Activated T-cell treated with anti-CD3 and anti-CD28 coated beads, Interleukin-2, amount 50 U/mL, for 72 hours (primary cell): ENCODE measurements around the gene SAMD14. TPM values are rescaled to one million over a fixed set of nuclear protein-coding genes. Genes with fewer than 3 reads are reported as not detected.
A peak's percentile ranks its signal among the peaks of the same experiment; 100 is the strongest.

Experiments
- ATAC-seq, 2 donors: fragments of 150-1000 bp; cut with Tn5 transposase; replicated peaks in 1 of 2; 2 replicates each; pipeline ENCODE4 v1.10.0; 2021; ENCODE audit warnings: moderate library complexity in 2 of 2, mild to moderate bottlenecking in 1 of 2
- DNase-seq, 2 donors: peaks; one replicate each; pipeline ENCODE4 v3.0.0; 2021 to 2022; ENCODE audit warnings: mixed read lengths in 1 of 2
- H3K27ac Mint-ChIP-seq: one replicate; pipeline ENCODE4 v1.8.0; 2022; ENCODE audit warnings: mild to moderate bottlenecking, moderate library complexity, mixed read lengths
- H3K27me3 Mint-ChIP-seq: one replicate; pipeline ENCODE4 v1.8.0; 2022; ENCODE audit warnings: low read depth, mixed read lengths
- H3K36me3 Mint-ChIP-seq, 2 donors: one replicate each; pipeline ENCODE4 v1.8.0; 2022; ENCODE audit warnings: mixed read lengths in 2 of 2, mild to moderate bottlenecking in 1 of 2; ENCODE audit not compliant: insufficient read depth in 2 of 2
- H3K4me1 Mint-ChIP-seq: one replicate; pipeline ENCODE4 v1.8.0; 2022; ENCODE audit warnings: low read depth, mixed read lengths
- H3K4me3 Mint-ChIP-seq, 2 donors: one replicate each; pipeline ENCODE4 v1.8.0; 2022; ENCODE audit warnings: mild to moderate bottlenecking in 2 of 2, mixed read lengths in 2 of 2, moderate library complexity in 2 of 2
- H3K9me3 Mint-ChIP-seq, 2 donors: one replicate each; pipeline ENCODE4 v1.8.0; 2022; ENCODE audit warnings: mixed read lengths in 2 of 2
- total RNA-seq, 2 donors: library from RNA; stranded (reverse); gene quantifications; one replicate each; pipeline ENCODE4 v1.2.3, GENCODE V29; 2022

SAMD14 gene
- total RNA-seq, 2 donors from 2014 or later: 3.3 to 6.9 TPM

DNA sequence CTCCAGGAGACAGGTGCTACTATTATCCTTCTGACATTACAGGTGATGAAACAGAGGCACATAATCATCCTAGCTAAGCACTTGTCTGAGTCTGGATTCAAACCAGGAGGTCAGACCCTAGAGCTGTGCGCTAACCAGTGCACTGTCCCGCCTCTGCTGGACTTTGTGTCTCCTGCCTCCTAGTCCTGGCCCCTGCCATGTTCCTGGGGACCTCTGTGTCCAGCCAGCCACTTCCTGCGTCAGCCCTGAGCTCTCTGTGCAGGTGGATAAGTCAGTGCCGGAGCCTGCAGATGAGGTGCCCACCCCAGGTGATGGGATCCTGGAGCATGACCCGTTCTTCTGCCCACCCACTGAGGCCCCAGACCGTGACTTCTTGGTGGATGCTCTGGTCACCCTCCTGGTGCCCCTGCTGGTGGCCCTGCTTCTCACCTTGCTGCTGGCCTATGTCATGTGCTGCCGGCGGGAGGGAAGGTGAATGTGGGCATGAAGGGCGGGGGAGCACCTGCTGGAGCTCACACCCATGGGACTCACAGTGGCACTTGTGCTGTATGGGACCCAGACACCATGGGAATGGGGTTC, 40.0 kb upstream of the SAMD14 start:
- no peaks in the 10 kb centered on the region for H3K36me3 Mint-ChIP-seq
- no peak for ATAC-seq

DNA sequence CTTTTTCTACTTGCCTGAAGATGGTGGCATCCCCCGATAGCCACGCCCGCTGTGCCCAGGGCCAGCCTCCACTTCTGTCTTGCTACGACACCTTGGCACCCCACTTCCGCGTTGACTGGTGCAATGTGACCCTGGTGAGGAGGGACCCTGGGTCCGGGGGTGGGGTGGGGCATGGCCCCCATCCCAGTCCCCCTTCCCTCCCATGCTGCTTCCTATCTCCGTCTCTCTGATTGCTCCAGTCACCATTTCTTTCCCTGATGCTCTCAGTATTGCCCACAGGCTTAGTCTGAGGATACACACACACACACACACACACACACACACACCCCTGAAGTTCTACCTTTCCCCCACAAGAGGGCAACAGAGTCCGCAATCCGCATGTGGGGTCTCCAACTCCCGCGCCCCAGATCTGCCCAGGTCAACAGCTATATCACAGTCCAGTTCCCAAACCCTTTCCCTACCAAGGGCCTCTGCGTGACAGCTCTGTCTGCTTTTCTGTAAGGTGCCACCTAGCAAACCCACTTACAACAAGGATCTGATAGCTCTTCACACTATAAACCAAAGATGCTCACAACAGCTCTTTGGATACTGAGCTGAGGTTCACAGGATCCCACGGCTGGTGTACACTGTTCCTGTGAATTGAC, 39.3 kb upstream of the SAMD14 start:
- H3K27me3 Mint-ChIP-seq: no peaks in the 10 kb centered on the region
- H3K4me3 Mint-ChIP-seq: peak overlapping the region; percentile 48 to 56
- no peaks in the 10 kb centered on the region for H3K9me3 Mint-ChIP-seq
- H3K4me1 Mint-ChIP-seq: peaks cover 19% of the 10 kb centered on the region
- H3K36me3 Mint-ChIP-seq: no peaks in the 10 kb centered on the region
- peak; percentile 83 to 84 for ATAC-seq
- peak overlapping the region; percentile 18 for H3K27ac Mint-ChIP-seq
- DNase-seq: peak; percentile 66 to 73

More for the DNA sequence above, 40.0 kb upstream of the SAMD14 start:
- no peak for DNase-seq
- no peak overlapping the region for H3K4me3 Mint-ChIP-seq
- H3K4me1 Mint-ChIP-seq: peaks cover 19% of the 10 kb centered on the region
- H3K27ac Mint-ChIP-seq: no peak overlapping the region
- no peaks in the 10 kb centered on the region for H3K9me3 Mint-ChIP-seq
- H3K27me3 Mint-ChIP-seq: no peaks in the 10 kb centered on the region

DNA sequence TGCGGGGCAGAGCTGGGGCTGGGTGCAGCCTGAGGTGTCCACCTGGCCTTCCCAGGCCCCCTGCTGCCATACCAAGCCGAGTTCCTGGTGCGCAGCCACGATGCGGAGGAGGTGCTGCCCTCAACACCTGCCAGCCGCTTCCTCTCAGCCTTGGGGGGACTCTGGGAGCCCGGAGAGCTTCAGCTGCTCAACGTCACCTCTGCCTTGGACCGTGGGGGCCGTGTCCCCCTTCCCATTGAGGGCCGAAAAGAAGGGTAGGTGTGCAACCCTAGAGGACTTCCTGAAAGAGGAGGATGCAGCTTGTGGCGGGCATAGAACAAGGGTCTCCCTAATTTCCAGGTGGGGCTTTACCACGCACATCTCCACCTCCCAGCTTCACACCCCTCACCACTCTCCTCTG, 38.4 kb upstream of the SAMD14 start:
- H3K36me3 Mint-ChIP-seq: no peaks in the 10 kb centered on the region
- H3K27ac Mint-ChIP-seq: no peak overlapping the region
- peak overlapping the region in 1 of 2 donors; percentile 48 for H3K4me3 Mint-ChIP-seq

DNA sequence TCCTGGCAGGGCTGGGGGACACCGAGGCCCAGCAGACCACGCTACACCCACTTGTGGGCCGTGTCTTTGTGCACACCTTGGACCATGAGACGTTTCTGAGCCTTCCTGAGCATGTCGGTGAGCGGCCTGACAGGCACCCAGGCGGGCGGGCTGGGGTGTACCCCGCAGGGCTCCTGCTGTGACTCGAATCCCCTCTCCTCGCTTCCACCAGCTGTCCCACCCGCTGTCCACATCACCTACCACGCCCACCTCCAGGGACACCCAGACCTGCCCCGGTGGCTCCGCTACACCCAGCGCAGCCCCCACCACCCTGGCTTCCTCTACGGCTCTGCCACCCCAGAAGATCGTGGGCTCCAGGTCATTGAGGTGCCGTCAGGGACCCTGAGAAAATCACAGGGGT, 37.4 kb upstream of the SAMD14 start:
- Mint-ChIP-seq H3K36me3 (no peaks in the 10 kb centered on the region), H3K27me3 (no peaks in the 10 kb centered on the region)
- ATAC-seq: no peak

More for the DNA sequence above, 38.4 kb upstream of the SAMD14 start:
- no peaks in the 10 kb centered on the region for H3K27me3 Mint-ChIP-seq
- peaks cover 27% of the 10 kb centered on the region for H3K4me1 Mint-ChIP-seq
- ATAC-seq: no peak
- DNase-seq: no peak
- no peaks in the 10 kb centered on the region for H3K9me3 Mint-ChIP-seq

DNA sequence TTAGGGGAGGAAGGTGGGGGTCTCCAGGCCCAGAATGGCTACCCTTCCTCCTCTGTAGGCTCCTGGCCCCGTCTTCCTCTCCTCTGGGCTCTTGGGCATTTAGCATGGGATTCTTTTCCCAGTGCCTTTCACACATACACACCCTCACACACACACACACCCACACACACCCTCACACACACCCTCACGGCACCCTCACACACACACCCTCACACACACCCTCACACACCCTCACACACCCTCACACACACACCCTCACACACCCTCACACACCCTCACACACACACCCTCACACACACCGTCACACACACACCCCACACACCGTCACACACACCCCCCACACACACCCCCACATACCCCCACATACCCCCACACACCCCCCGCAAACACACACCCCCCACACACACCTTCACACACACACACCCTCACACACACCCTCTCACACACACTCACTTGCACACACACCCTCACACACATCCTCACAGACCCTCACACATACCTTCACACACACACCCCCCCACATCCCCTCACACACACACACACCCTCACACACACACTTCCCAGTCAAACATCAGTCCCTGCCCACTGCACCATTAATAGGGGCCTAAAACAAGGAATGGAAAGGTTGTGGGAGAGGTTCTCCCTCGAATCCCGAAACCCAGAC, 36.7 kb upstream of the SAMD14 start:
- Mint-ChIP-seq H3K4me3 (no peak overlapping the region), H3K36me3 (peaks cover 0 to 2% of the 10 kb centered on the region in 2 donors), H3K27me3 (no peaks in the 10 kb centered on the region), H3K4me1 (peaks cover 43% of the 10 kb centered on the region), H3K27ac (no peak overlapping the region), H3K9me3 (no peaks in the 10 kb centered on the region)
- ATAC-seq (no peak), DNase-seq (no peak)

More for the DNA sequence above, 37.4 kb upstream of the SAMD14 start:
- no peak overlapping the region for H3K4me3 Mint-ChIP-seq
- H3K9me3 Mint-ChIP-seq: no peaks in the 10 kb centered on the region
- no peak overlapping the region for H3K27ac Mint-ChIP-seq
- no peak for DNase-seq
- peaks cover 36% of the 10 kb centered on the region for H3K4me1 Mint-ChIP-seq

DNA sequence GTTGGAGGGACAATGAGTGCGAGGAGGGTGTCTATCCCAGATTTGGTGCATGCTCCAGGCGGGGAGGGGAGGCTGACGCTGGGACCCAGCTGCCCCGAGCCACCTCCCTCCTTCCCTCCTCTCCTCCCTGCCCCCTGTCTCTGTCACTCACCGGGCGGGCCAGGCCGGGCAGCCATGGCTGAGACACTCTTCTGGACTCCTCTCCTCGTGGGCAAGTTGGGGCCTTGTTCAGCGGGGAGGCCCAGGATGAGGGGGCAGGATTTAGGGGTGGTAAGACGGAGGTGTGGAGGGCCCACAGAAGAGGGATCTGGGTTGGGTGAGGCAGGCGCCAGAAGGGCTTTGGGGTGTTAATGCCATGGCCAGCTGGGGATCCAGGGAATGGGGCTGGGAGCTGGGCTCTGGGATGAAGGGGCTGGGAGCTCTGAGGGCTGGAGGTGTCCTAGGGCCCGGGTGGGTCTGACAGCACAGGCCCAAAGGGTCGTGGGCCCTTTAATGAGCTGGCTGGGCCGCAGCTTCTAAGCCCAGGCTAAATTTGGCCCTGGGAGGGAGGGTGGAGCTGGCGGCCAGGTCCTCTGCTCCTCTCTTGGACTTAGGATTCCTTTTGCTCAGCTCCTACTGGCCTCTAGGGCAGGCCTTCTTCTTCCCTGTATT, 36.0 kb upstream of the SAMD14 start, which contains the start of gene SGCA:
Gene SGCA (plus strand): TSS at position 139 of the 651 bp plus-strand sequence. CDS start 36 bp downstream, at position 175.
- no peak for ATAC-seq
- H3K4me3 Mint-ChIP-seq: no peak within 1 kb of the TSS

DNA sequence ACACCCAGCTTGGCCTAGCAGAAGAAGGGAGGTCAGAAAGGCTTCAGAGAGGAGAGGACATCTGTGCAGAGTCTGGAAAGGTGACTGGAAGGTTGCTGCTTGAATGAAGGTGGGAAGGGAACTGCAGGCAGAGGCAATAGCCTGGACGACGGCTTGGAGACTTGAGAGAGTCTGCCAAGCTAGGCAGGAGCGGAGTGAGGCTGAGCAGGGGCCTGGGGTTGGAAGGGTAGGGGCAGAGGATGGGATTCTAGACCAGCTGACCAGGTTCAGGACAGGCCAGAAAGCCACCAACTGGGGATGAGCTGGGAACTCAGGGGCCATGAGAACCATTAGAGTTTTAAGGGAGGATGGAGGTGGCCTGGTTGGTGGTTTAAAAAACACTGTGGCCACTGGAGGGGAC, 35.5 kb upstream of the SAMD14 start:
- no peaks in the 10 kb centered on the region for H3K9me3 Mint-ChIP-seq
- H3K4me1 Mint-ChIP-seq: peaks cover 50% of the 10 kb centered on the region
- ATAC-seq (no peak), DNase-seq (no peak)
- H3K27me3 Mint-ChIP-seq: no peaks in the 10 kb centered on the region
- peak overlapping the region; percentile 3 for H3K27ac Mint-ChIP-seq
- peaks cover 0 to 2% of the 10 kb centered on the region in 2 donors for H3K36me3 Mint-ChIP-seq
- no peak overlapping the region for H3K4me3 Mint-ChIP-seq

More for the DNA sequence above, 36.0 kb upstream of the SAMD14 start, which contains the start of gene SGCA:
- H3K4me1 Mint-ChIP-seq: peaks cover 46% of the 10 kb centered on the region
- H3K36me3 Mint-ChIP-seq: peaks cover 0 to 2% of the 10 kb centered on the region in 2 donors
- no peak for DNase-seq
- peak within 1 kb of the TSS; percentile 3 for H3K27ac Mint-ChIP-seq
- no peaks in the 10 kb centered on the region for H3K9me3 Mint-ChIP-seq
- no peaks in the 10 kb centered on the region for H3K27me3 Mint-ChIP-seq

DNA sequence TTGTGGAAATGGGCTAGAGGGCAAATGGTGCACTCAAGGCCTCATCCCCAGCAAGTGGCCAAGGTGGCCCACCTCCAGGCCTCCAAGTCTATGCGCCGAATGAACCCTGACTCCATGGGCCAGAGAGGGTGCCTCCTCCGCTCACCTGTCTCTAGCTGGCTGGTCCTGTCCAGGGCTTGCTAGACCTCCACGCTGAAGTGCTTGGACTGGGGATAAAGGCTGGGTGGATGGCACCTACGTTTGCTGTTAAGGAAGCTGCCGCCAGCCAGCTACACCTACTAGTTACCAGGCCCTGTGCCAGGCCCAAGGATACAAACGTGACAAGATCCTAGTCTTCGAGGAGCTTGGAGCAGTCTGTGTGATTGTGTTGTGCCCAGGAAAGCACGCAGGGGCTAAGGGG, 35.1 kb upstream of the SAMD14 start:
- Mint-ChIP-seq H3K4me1 (peaks cover 51% of the 10 kb centered on the region), H3K27me3 (no peaks in the 10 kb centered on the region), H3K27ac (peak overlapping the region; percentile 3), H3K36me3 (peaks cover 0 to 2% of the 10 kb centered on the region in 2 donors), H3K9me3 (no peaks in the 10 kb centered on the region), H3K4me3 (no peak overlapping the region)
- no peak for DNase-seq
- ATAC-seq: no peak

DNA sequence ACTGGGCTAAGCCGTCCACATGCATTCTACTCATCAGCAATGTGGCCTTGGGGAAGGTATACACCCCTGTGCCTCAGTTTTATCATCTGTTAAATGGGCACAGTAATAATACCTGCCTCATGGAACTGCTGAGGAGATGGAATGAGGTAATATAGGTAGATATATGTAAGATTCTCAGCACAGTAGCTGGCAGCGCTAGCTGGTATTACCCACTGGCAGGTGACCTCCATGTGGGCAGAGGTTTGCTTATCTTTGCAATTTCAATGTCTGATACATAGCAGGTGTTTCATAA, 34.7 kb upstream of the SAMD14 start:
- Mint-ChIP-seq H3K4me3 (no peak overlapping the region), H3K27me3 (no peaks in the 10 kb centered on the region), H3K36me3 (peaks cover 0 to 2% of the 10 kb centered on the region in 2 donors), H3K9me3 (no peaks in the 10 kb centered on the region), H3K4me1 (peaks cover 47% of the 10 kb centered on the region), H3K27ac (no peak overlapping the region)
- ATAC-seq (no peak), DNase-seq (no peak)

DNA sequence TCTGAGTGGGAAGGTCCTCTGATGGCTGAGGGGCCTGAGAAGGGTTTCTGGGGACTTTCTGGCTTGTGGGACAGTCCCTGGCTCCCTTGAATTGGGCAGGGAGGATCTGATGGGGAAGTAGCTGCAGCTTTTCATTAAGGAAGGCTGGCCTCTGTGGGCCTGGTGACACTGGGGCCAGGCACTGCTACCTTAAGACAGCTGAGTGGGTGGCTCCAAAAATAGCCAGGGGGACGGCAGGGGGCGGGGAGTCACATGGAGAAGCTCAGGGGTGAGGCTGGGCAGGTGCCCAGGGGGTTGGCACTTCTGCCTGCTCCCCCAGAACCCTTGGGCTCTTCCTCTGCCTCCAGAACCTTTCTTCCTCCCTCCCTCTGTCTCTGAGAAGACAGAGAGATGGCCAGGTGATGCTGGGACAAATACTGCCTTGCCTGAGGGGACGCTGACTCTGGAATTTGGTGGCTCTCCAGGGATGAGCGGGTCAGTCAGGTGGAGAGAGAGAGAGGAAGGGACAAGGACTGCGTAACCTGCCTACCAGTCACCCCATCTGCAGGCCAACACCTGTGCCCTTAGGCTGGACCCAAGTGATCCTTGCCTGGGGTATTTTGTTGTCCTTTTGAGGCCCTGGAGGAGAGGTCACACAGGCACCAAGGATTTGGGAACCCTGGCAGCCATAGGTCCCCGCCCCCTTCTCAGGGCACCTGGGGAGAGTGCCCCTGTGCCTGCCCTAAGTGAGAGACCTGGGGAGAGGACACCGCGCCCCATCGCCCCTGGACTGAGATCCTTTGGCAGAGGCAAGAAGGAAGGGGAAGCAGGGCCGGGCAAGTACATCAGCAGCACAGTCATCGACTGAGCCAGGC, 34.1 kb upstream of the SAMD14 start:
- H3K27ac Mint-ChIP-seq: no peak overlapping the region
- H3K36me3 Mint-ChIP-seq: peaks cover 0 to 2% of the 10 kb centered on the region in 2 donors
- H3K4me1 Mint-ChIP-seq: peaks cover 41% of the 10 kb centered on the region
- peak overlapping the region in 1 of 2 donors; percentile 36 for H3K4me3 Mint-ChIP-seq
- ATAC-seq (no peak), DNase-seq (no peak)
- no peaks in the 10 kb centered on the region for H3K27me3 Mint-ChIP-seq
- H3K9me3 Mint-ChIP-seq: no peaks in the 10 kb centered on the region

DNA sequence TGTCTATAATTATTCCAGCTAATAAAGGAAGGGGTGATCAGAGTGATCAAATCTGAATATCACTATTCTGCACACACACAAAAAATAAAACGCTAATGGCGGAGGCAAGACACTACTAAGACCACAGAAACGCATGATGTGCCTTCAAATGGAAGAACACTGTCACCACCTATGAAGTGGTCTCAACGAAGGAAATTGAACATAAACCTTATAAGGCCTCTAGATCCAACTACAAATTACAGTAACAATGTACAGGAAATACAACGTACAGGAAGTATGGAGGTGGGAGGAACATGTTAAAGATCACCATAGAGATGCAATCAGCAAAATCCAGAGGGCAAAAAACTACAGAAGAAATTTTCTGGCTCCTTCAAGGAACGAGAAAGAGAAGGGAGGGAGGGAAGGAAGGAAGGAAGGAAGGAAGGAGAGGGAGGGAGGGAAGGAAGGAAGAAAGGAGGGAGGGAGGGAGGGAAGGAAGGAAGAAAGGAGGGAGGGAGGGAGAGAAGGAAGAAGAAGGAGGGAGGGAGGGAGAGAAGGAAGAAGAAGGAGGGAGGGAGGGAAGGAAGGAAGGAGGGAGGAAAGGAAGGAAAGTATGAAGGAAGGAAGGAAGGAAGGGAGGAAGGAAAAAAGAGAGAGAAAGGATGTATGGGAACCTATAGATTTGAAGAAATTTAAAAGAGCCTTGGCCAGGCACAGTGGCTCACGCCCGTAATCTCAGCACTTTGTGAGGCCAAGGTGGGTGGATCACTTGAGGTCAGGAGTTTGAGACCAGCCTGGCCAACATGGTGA, 32.7 kb upstream of the SAMD14 start:
- Mint-ChIP-seq H3K4me3 (peak overlapping the region; percentile 81 to 83), H3K4me1 (peaks cover 47% of the 10 kb centered on the region)

DNA sequence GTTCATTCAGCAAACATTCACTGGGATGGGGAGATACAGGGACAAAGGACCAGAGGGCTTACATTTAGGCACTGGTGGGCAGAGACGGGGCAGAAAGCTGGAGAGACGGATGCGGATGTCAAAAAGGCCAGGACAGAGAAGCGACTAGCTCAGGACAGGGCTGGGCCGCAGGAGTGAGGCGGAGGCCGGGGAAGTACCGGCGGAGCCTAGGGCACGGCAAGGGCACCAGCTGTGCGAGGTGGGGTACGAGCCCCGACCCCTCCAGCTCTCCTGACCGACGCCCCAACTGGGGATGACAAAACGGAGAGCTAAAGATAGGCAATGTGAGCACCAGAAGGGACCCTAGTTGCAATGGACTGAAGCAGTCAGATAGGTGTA, 31.9 kb upstream of the SAMD14 start:
- Mint-ChIP-seq H3K36me3 (peaks cover 0 to 2% of the 10 kb centered on the region in 2 donors), H3K27ac (peak overlapping the region; percentile 91), H3K27me3 (no peaks in the 10 kb centered on the region), H3K4me1 (peaks cover 49% of the 10 kb centered on the region), H3K9me3 (no peaks in the 10 kb centered on the region), H3K4me3 (peak overlapping the region; percentile 81 to 83)
- ATAC-seq: no peak
- DNase-seq: no peak

More for the DNA sequence above, 32.7 kb upstream of the SAMD14 start:
- peak overlapping the region; percentile 75 for H3K27ac Mint-ChIP-seq
- peaks cover 0 to 2% of the 10 kb centered on the region in 2 donors for H3K36me3 Mint-ChIP-seq
- no peaks in the 10 kb centered on the region for H3K9me3 Mint-ChIP-seq
- no peaks in the 10 kb centered on the region for H3K27me3 Mint-ChIP-seq
- DNase-seq (no peak), ATAC-seq (peak; percentile 6 to 12)
